Cardiac muscle cell (in vitro differentiated cells and primary cell): ENCODE measurements around the gene SCAF1. TPM values are rescaled to one million over a fixed set of nuclear protein-coding genes. Genes with fewer than 3 reads are reported as not detected.

Experiments used
- DNase-seq, 2 donors: peaks; one replicate each; pipeline versions ENCODE4 v3.0.0 to v3.0.0-alpha.2; 2010 to 2017; ENCODE audit warnings: low read depth in 1 of 2, low spot score in 1 of 2
- H3K27ac ChIP-seq: fragments of 200-600 bp; sonication (generic); 2 replicates; pipeline ENCODE4 v1.5.1; 2016
- H3K27me3 ChIP-seq: fragments of 200-600 bp; sonication (generic); 2 replicates; pipeline ENCODE4 v1.6.0; 2016; ENCODE audit warnings: control low read depth
- H3K36me3 ChIP-seq: fragments of 200-600 bp; sonication (generic); 2 replicates; pipeline ENCODE4 v1.5.1; 2016; ENCODE audit warnings: control low read depth
- H3K4me1 ChIP-seq: fragments of 200-600 bp; sonication (generic); 2 replicates; pipeline ENCODE4 v1.8.1; 2017; ENCODE audit warnings: low read depth, mild to moderate bottlenecking, mixed run types
- H3K4me3 ChIP-seq: fragments of 200-600 bp; sonication (generic); 2 replicates; pipeline ENCODE4 v1.5.1; 2016; ENCODE audit warnings: mild to moderate bottlenecking
- H3K9me3 ChIP-seq: fragments of 200-600 bp; sonication (generic); 2 replicates; pipeline ENCODE4 v1.5.1; 2017; ENCODE audit warnings: low read depth, mild to moderate bottlenecking, control low read depth
- CTCF ChIP-seq: IDR thresholded peaks from 2 replicates; pipeline ENCODE4 v1.5.1; 2012; ENCODE audit warnings: low read depth, mild to moderate bottlenecking, low read length
- polyA plus RNA-seq: library from polyadenylated mRNA; unstranded; fragments of >200 nt; fragmentation: Nextera tagmentation; extraction: Ambion mirVana; gene quantifications from 2 replicates; pipeline ENCODE4 v1.2.1, GENCODE V29; 2016
- total RNA-seq: library from RNA; depleted of rRNA; stranded (reverse); fragments of >200 nt; gene quantifications from 2 replicates; pipeline ENCODE4 v1.2.3, GENCODE V29; 2016

SCAF1 gene
- total and polyA plus RNA-seq, 2 experiments from 2014 or later = 16.4 to 71.0 TPM

GRCh38 chr19:49639401-49640112, 2.5 kb upstream of the SCAF1 start:
- Histone ChIP-seq H3K4me1 (peaks cover 29% of the 10 kb centered on the region), H3K27me3 (no peaks in the 10 kb centered on the region), H3K9me3 (no peaks in the 10 kb centered on the region), H3K4me3 (peak overlapping the region; percentile 61), H3K36me3 (no peaks in the 10 kb centered on the region), H3K27ac (peak overlapping the region; percentile 12)
- no peak for TF ChIP-seq CTCF
- DNase-seq = no peak

- DNase-seq = peak; percentile 100
- H3K4me3 ChIP-seq = peak within 1 kb of the TSS; percentile 61
- H3K27me3 ChIP-seq = no peaks in the 10 kb centered on the region
- TF ChIP-seq CTCF = no peak
- peak within 1 kb of the TSS; percentile 100 for H3K27ac ChIP-seq
- no peaks in the 10 kb centered on the region for H3K9me3 ChIP-seq
- H3K36me3 ChIP-seq = no peaks in the 10 kb centered on the region
- H3K4me1 ChIP-seq = peaks cover 29% of the 10 kb centered on the region
These were observed 1.7 kb upstream of the SCAF1 start, which contains the start of gene RRAS for GRCh38 chr19:49640113-49640898. RRAS (minus strand) TSS chr19:49640143; CDS start chr19:49640098, 45 bp downstream.

- DNase-seq = no peak
- H3K4me3 ChIP-seq = peak overlapping the region; percentile 86
- no peak for TF ChIP-seq CTCF
- H3K27ac ChIP-seq = peak overlapping the region; percentile 97
- H3K9me3 ChIP-seq = no peaks in the 10 kb centered on the region
- H3K36me3 ChIP-seq = peaks cover 12% of the 10 kb centered on the region
- peaks cover 29% of the 10 kb centered on the region for H3K4me1 ChIP-seq
- no peaks in the 10 kb centered on the region for H3K27me3 ChIP-seq
These were observed 555 bp downstream of the SCAF1 start for GRCh38 chr19:49642492-49643035.

- Histone ChIP-seq H3K27ac (peak overlapping the region; percentile 97), H3K4me3 (no peak overlapping the region), H3K36me3 (peaks cover 14% of the 10 kb centered on the region)
These were observed 1.5 kb downstream of the SCAF1 start for GRCh38 chr19:49643466-49643865.

More at GRCh38 chr19:49643466-49643865, 1.5 kb downstream of the SCAF1 start:
- Histone ChIP-seq H3K27me3 (no peaks in the 10 kb centered on the region), H3K9me3 (no peaks in the 10 kb centered on the region), H3K4me1 (peaks cover 21% of the 10 kb centered on the region)
- no peak for DNase-seq
- no peak for TF ChIP-seq CTCF
